ACC112 (cell line): Measurements from ENCODE around the gene MERTK.
"Not testable (repeated sequence)": the region's sequence is repeated elsewhere in the genome, so short reads cannot be mapped to it uniquely, and the experiment has no call there.

Experiments used
- H2AFZ ChIP-seq: fragments of 200-600 bp; sonication (generic); one replicate; pipeline ENCODE4 v1.6.0; 2017; ENCODE audit warnings: antibody characterized with exemption, low read length; ENCODE audit not compliant: unreplicated experiment
- H3K27ac ChIP-seq: fragments of 200-600 bp; sonication (generic); 2 replicates; pipeline ENCODE4 v1.5.1; 2014; ENCODE audit warnings: low read depth, mild to moderate bottlenecking, antibody characterized with exemption, low read length, moderate library complexity
- H3K27me3 ChIP-seq: fragments of 200-600 bp; sonication (generic); 2 replicates; pipeline ENCODE4 v1.6.1; 2014; ENCODE audit warnings: mild to moderate bottlenecking, antibody characterized with exemption, low read length, moderate library complexity, mixed read lengths; ENCODE audit not compliant: insufficient read depth
- H3K36me3 ChIP-seq: fragments of 200-600 bp; sonication (generic); 2 replicates; pipeline ENCODE4 v1.6.1; 2016; ENCODE audit warnings: mild to moderate bottlenecking, antibody characterized with exemption, low read length, moderate library complexity, mixed read lengths; ENCODE audit not compliant: insufficient read depth
- H3K4me1 ChIP-seq: fragments of 200-600 bp; sonication (generic); one replicate; pipeline ENCODE4 v1.6.1; 2016; ENCODE audit warnings: low read length, mixed read lengths; ENCODE audit not compliant: insufficient read depth, unreplicated experiment, control insufficient read depth
- H3K4me3 ChIP-seq: fragments of 200-600 bp; sonication (generic); 2 replicates; pipeline ENCODE4 v1.5.1; 2014; ENCODE audit warnings: mild to moderate bottlenecking, low read depth, low read length
- H3K79me2 ChIP-seq: fragments of 200-600 bp; sonication (generic); one replicate; pipeline ENCODE4 v1.6.0; 2016; ENCODE audit warnings: low read length; ENCODE audit not compliant: control insufficient read depth, unreplicated experiment, insufficient read depth

The MERTK gene

GRCh38 chr2:111897630-111897923 lies 830 bp upstream of the MERTK start:
- peak overlapping the region; percentile 73 for H3K4me3 ChIP-seq
- H3K36me3 ChIP-seq: no peaks in the 10 kb centered on the region
- H3K79me2 ChIP-seq: no peaks in the 10 kb centered on the region
- peak overlapping the region; percentile 95 for H2AFZ ChIP-seq
- peaks cover 7% of the 10 kb centered on the region; the same call in 1 of the 2 replicates for H3K27me3 ChIP-seq
- H3K27ac ChIP-seq: no peak overlapping the region
- no peaks in the 10 kb centered on the region for H3K4me1 ChIP-seq

DNA sequence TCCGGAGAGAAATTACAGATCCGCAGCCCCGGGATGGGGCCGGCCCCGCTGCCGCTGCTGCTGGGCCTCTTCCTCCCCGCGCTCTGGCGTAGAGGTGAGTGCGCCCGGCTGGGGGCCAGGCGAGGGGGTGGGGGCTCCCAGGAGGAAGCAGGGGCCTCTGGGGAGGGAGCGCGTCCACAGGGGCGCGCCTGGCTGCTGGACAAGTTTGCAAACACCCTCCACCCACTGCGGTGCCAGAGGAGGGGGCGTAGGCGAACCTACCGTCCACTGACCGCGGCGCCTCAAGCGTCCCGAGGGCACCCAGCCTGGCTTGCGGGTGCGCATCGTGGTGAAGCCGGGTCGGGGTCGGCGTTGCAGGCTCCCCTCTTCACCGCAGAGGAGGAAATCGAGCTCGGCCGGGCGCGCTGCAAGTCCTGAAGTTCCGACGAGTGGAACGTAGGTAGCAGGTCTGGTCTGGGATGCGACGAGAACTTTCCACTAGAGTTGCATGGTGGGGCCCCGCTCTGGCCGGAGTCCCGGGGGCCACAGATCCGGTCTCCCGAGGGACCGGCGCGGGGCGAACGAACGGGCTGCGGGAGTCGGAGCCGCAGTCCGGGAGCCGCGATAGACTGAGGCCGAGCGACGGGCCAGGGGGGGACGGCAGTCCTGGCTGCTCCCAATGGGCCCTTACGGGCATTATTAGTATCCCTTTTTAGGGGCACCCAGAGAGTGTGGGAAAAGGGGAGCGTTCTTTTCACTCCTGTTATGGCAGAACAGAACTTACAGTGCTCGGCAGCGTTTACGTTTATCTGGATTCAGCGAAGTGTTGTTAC lies 502 bp downstream of the MERTK start:
- Histone ChIP-seq H3K4me3 (peak overlapping the region; percentile 73), H3K79me2 (no peaks in the 10 kb centered on the region), H3K36me3 (no peaks in the 10 kb centered on the region), H3K27me3 (peaks cover 7% of the 10 kb centered on the region; the same call in 1 of the 2 replicates), H2AFZ (peak overlapping the region; percentile 92), H3K27ac (no peak overlapping the region), H3K4me1 (no peaks in the 10 kb centered on the region)

DNA sequence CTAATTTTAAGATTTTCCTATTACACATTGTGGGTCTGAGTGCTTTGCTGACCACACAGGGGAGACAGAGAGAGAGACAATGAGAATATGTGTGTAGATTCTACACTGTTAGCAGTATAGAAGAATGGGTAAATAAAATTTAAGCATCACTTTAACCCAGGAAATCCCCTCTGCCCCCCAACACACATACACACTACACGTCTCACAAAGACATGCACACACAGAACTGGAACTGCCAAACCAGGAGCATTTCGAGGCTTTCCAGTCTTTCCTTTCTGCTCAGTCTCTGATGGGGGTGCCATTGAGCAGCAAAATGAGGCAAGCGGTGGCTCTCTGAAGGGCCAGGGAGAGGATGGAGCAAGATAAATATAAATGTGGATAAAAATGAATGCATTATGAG lies 2.5 kb downstream of the MERTK start:
- Histone ChIP-seq H3K27me3 (peaks cover 7% of the 10 kb centered on the region; the same call in 1 of the 2 replicates), H3K27ac (no peak overlapping the region), H2AFZ (no peak overlapping the region), H3K4me3 (no peak overlapping the region), H3K4me1 (peaks cover under 1% of the 10 kb centered on the region), H3K79me2 (no peaks in the 10 kb centered on the region), H3K36me3 (no peaks in the 10 kb centered on the region)

DNA sequence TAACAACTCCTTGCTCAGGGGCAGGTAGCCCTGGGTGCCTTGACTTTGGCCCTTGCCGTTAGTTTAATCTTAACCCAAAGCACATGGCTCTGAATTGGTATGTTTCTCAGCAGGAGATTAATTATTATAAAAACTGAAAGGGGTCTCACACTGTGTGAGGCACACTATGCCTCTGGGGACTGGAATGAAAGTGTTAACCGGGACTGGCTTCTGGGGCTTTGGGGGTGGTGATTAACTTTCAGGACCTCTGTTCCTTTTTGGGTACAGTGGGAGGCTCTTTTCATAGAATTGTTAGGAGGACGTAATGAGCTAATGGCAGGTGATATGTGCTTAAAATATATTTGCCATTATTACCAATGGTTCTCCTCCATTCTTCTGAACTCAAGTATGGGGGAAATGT lies 5.1 kb downstream of the MERTK start:
- H3K79me2 ChIP-seq: no peaks in the 10 kb centered on the region
- H3K4me3 ChIP-seq: no peak overlapping the region
- peaks cover 7% of the 10 kb centered on the region; the same call in 1 of the 2 replicates for H3K27me3 ChIP-seq
- no peaks in the 10 kb centered on the region for H3K36me3 ChIP-seq
- H3K27ac ChIP-seq: no peak overlapping the region
- no peak overlapping the region for H2AFZ ChIP-seq
- H3K4me1 ChIP-seq: peaks cover 10% of the 10 kb centered on the region

- Histone ChIP-seq H3K4me3 (no peak overlapping the region), H2AFZ (no peak overlapping the region), H3K36me3 (no peaks in the 10 kb centered on the region), H3K79me2 (no peaks in the 10 kb centered on the region), H3K27me3 (peaks cover 3% of the 10 kb centered on the region; the same call in 1 of the 2 replicates), H3K27ac (no peak overlapping the region), H3K4me1 (peaks cover 10% of the 10 kb centered on the region)
Measured at GRCh38 chr2:111903930-111904439, 5.6 kb downstream of the MERTK start.

DNA sequence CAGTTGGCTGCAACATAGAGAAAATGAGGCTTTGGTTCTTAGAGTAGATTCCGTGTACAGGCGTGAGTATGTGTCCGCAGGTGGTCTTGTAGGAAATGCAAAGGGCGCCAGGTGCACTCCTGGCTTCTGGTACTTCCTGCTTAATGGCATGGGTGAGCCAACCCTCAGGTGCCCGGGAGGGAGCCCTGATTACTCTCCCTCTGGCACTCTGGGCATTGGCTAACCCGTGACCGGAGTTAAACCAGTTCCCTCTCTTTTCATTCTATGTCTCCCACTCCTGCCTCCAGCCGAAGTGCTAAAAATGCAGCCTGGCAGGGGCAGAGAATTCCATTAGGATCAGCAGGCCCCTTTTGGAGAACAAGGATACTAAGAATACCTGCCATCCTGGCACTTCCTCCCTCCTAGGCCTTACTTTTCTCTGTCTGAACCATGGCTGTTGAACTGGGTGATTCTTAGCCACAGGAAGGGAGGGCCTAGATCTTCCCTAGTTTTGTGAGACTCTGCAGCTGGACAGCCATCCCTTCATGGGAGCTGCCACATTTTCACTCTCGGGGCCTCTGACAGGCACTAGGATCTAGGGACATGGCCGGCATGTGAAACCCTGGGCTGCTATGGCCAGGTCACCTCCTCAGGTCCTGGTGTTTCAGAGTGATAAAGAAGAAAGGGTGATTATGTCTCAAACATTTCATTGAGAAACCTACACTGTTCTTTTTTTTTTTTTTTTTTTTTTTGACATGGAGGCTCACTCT lies 6.5 kb downstream of the MERTK start:
- H3K4me3 ChIP-seq: no peak overlapping the region
- H3K79me2 ChIP-seq: no peaks in the 10 kb centered on the region
- H3K27ac ChIP-seq: no peak overlapping the region
- H3K36me3 ChIP-seq: no peaks in the 10 kb centered on the region
- H2AFZ ChIP-seq: no peak overlapping the region
- H3K4me1 ChIP-seq: peaks cover 10% of the 10 kb centered on the region
- no peaks in the 10 kb centered on the region for H3K27me3 ChIP-seq

DNA sequence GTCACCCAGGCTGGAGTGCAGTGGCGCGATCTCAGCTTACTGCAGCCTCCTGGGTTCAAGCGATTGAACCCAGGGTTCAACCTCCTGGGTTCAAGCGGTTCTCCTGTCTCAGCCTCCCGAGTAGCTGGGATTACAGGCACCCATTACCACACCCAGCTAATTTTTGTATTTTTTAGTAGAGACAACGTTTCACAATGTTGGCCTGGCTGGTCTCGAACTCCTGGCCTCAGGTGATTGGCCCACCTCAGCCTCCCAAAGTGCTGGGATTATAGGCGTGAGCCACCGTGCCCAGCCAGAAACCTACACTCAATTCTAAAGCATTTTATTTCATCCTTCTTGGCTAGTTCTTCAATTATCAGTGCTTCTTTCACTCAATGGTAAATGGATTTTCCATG lies 7.1 kb downstream of the MERTK start:
- not testable (repeated sequence) for H3K36me3 ChIP-seq, H3K27ac ChIP-seq, H3K79me2 ChIP-seq, H2AFZ ChIP-seq, H3K4me3 ChIP-seq, H3K4me1 ChIP-seq, H3K27me3 ChIP-seq

- Histone ChIP-seq H3K36me3 (no peaks in the 10 kb centered on the region), H3K27me3 (no peaks in the 10 kb centered on the region), H2AFZ (no peak overlapping the region), H3K4me3 (peak overlapping the region; percentile 15; the same call in 1 of the 2 replicates), H3K4me1 (peaks cover 10% of the 10 kb centered on the region), H3K27ac (no peak overlapping the region), H3K79me2 (no peaks in the 10 kb centered on the region)
Measured at GRCh38 chr2:111905990-111906735, 7.8 kb downstream of the MERTK start.

GRCh38 chr2:111908578-111908977 lies 10.2 kb downstream of the MERTK start:
- no peaks in the 10 kb centered on the region for H3K79me2 ChIP-seq
- no peak overlapping the region for H3K4me3 ChIP-seq
- H3K4me1 ChIP-seq: peaks cover 10% of the 10 kb centered on the region
- H3K27me3 ChIP-seq: no peaks in the 10 kb centered on the region
- no peaks in the 10 kb centered on the region for H3K36me3 ChIP-seq
- H2AFZ ChIP-seq: no peak overlapping the region
- no peak overlapping the region for H3K27ac ChIP-seq

- no peak overlapping the region for H3K4me3 ChIP-seq
- no peaks in the 10 kb centered on the region for H3K27me3 ChIP-seq
- no peak overlapping the region for H2AFZ ChIP-seq
- H3K27ac ChIP-seq: no peak overlapping the region
- no peaks in the 10 kb centered on the region for H3K79me2 ChIP-seq
- peaks cover 10% of the 10 kb centered on the region for H3K4me1 ChIP-seq
- no peaks in the 10 kb centered on the region for H3K36me3 ChIP-seq
Measured at GRCh38 chr2:111909079-111909478, 10.7 kb downstream of the MERTK start.
